ENCODE data around the gene SMCO2. TPM values are rescaled to one million over a fixed set of nuclear protein-coding genes. Genes with fewer than 3 reads are reported as not detected.

The SMCO2 gene
- total and polyA plus RNA-seq, 2 of the 13 experiments (the other 11 are each of a cell fraction or from before 2014, with no cell fraction given): 0.15 TPM; not detected in 1

DNA sequence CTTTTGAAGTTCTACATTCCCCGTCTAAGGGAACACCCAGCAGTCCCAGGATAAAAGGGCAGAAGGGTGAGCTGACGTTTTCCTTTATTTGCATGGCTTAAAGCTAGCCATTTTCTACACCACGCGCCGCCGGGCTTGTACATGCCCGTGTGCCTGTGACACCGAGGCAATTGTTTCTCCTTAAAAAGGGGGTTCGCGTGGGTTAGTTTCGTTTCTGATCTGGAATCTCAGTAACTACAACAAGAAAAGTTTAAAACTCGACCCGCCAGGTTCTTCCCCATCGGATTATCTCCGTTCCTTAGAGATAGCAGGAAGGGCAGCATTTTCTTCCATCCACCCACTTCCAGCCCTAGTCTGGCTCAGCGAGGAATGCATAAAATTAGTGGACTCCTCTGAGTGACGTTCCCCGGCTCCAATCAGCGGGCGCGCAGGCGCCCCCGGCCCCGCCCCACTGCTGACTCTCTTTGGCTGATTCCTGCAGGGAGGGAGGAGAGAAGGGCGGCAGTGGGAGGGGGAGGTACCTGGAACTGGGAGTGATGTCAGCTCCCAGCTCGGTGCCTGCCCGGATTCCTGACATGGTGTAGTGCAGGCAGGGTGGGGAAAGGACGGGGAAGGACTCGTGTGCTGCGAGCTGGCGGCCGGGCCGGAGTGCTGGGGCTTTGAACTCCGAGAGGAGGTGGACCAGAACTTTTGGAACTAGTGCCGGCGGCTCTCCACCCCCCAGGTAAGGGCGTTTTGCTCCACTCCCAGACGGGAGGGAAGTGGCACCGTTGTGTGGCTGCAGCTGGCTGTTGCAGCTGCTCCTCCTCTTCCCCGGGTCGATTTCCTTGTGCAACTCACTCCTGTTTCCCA is 77.3 kb downstream of the SMCO2 start, which contains the start of gene PPFIBP1 (continued):
- TF ChIP-seq, protein P1, sequence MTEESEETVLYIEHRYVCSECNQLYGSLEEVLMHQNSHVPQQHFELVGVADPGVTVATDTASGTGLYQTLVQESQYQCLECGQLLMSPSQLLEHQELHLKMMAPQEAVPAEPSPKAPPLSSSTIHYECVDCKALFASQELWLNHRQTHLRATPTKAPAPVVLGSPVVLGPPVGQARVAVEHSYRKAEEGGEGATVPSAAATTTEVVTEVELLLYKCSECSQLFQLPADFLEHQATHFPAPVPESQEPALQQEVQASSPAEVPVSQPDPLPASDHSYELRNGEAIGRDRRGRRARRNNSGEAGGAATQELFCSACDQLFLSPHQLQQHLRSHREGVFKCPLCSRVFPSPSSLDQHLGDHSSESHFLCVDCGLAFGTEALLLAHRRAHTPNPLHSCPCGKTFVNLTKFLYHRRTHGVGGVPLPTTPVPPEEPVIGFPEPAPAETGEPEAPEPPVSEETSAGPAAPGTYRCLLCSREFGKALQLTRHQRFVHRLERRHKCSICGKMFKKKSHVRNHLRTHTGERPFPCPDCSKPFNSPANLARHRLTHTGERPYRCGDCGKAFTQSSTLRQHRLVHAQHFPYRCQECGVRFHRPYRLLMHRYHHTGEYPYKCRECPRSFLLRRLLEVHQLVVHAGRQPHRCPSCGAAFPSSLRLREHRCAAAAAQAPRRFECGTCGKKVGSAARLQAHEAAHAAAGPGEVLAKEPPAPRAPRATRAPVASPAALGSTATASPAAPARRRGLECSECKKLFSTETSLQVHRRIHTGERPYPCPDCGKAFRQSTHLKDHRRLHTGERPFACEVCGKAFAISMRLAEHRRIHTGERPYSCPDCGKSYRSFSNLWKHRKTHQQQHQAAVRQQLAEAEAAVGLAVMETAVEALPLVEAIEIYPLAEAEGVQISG (CRISPR knock-in tag; IDR thresholded peaks at IDR 0.05): peak; percentile 35; the same call in 1 of the 2 replicates
- TF ChIP-seq, protein P2, sequence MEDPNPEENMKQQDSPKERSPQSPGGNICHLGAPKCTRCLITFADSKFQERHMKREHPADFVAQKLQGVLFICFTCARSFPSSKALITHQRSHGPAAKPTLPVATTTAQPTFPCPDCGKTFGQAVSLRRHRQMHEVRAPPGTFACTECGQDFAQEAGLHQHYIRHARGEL (CRISPR knock-in tag; IDR thresholded peaks at IDR 0.05): no peak
- TF ChIP-seq ZNF343 (CRISPR knock-in tag; IDR thresholded peaks at IDR 0.05) (0 out of 2 replicates have a peak, but pooled peaks have one; percentile 45), CEBPB (IDR thresholded peaks at IDR 0.05; ENCODE audit: borderline replicate concordance, low read depth, low read length) (peak; percentile 76; the same call in 1 of the 2 replicates), FOXA3 (CRISPR knock-in tag; IDR thresholded peaks at IDR 0.05) (peak; percentile 16; the same call in 1 of the 2 replicates), NR2F6 (IDR thresholded peaks at IDR 0.05) (peak; percentile 14; the same call in 1 of the 2 replicates), NR2F6 (CRISPR knock-in tag; IDR thresholded peaks at IDR 0.05) (no peak), AGO1 (IDR thresholded peaks at IDR 0.05; ENCODE audit: low read depth, low read length, poor library complexity, severe bottlenecking) (peak; percentile 47), ZFX (CRISPR knock-in tag; IDR thresholded peaks at IDR 0.05; ENCODE audit: low read depth) (peak; percentile 56; the same call in 1 of the 2 replicates), ZNF232 (CRISPR knock-in tag; IDR thresholded peaks at IDR 0.05; ENCODE audit: borderline replicate concordance) (no peak), RXRA (CRISPR knock-in tag; IDR thresholded peaks at IDR 0.05) (peak; percentile 26; the same call in 1 of the 2 replicates), ZBTB20 (CRISPR knock-in tag; IDR thresholded peaks at IDR 0.05; ENCODE audit: borderline replicate concordance, low read depth) (peak; percentile 51; the same call in 1 of the 2 replicates), POLR2G (IDR thresholded peaks at IDR 0.05; ENCODE audit: low read depth, low read length) (peak; percentile 87), KLF6 (CRISPR knock-in tag; IDR thresholded peaks at IDR 0.05) (peak; percentile 12; the same call in 1 of the 2 replicates), ZNF335 (CRISPR knock-in tag; IDR thresholded peaks at IDR 0.05) (no peak), REPIN1 (CRISPR knock-in tag; IDR thresholded peaks at IDR 0.05; ENCODE audit: borderline replicate concordance, low read depth) (peak; percentile 56), ZKSCAN1 (IDR thresholded peaks at IDR 0.05; ENCODE audit: low read length) (0 out of 2 replicates have a peak, but pooled peaks have one; percentile 16)
- TF ChIP-seq, protein P3, sequence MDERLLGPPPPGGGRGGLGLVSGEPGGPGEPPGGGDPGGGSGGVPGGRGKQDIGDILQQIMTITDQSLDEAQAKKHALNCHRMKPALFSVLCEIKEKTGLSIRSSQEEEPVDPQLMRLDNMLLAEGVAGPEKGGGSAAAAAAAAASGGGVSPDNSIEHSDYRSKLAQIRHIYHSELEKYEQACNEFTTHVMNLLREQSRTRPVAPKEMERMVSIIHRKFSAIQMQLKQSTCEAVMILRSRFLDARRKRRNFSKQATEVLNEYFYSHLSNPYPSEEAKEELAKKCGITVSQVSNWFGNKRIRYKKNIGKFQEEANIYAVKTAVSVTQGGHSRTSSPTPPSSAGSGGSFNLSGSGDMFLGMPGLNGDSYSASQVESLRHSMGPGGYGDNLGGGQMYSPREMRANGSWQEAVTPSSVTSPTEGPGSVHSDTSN (CRISPR knock-in tag; IDR thresholded peaks at IDR 0.05): peak; percentile 95
- TF ChIP-seq, protein P4, sequence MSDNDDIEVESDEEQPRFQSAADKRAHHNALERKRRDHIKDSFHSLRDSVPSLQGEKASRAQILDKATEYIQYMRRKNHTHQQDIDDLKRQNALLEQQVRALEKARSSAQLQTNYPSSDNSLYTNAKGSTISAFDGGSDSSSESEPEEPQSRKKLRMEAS (IDR thresholded peaks at IDR 0.05): peak; percentile 38; the same call in 1 of the 2 replicates
- TF ChIP-seq, protein P5, sequence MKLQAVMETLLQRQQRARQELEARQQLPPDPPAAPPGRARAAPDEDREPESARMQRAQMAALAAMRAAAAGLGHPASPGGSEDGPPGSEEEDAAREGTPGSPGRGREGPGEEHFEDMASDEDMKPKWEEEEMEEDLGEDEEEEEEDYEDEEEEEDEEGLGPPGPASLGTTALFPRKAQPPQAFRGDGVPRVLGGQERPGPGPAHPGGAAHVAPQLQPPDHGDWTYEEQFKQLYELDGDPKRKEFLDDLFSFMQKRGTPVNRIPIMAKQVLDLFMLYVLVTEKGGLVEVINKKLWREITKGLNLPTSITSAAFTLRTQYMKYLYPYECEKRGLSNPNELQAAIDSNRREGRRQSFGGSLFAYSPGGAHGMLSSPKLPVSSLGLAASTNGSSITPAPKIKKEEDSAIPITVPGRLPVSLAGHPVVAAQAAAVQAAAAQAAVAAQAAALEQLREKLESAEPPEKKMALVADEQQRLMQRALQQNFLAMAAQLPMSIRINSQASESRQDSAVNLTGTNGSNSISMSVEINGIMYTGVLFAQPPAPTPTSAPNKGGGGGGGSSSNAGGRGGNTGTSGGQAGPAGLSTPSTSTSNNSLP (IDR thresholded peaks at IDR 0.05; ENCODE audit: low read depth, low read length): no peak
- TF ChIP-seq, protein P6, sequence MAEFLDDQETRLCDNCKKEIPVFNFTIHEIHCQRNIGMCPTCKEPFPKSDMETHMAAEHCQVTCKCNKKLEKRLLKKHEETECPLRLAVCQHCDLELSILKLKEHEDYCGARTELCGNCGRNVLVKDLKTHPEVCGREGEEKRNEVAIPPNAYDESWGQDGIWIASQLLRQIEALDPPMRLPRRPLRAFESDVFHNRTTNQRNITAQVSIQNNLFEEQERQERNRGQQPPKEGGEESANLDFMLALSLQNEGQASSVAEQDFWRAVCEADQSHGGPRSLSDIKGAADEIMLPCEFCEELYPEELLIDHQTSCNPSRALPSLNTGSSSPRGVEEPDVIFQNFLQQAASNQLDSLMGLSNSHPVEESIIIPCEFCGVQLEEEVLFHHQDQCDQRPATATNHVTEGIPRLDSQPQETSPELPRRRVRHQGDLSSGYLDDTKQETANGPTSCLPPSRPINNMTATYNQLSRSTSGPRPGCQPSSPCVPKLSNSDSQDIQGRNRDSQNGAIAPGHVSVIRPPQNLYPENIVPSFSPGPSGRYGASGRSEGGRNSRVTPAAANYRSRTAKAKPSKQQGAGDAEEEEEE (CRISPR knock-in tag; IDR thresholded peaks at IDR 0.05; ENCODE audit: borderline replicate concordance): 0 out of 2 replicates have a peak, but pooled peaks have one; percentile 41

Measured in HepG2 (cell line).